ENCODE results near the gene CRYBG1. TPM values are rescaled to one million over a fixed set of nuclear protein-coding genes. Genes with fewer than 3 reads are reported as not detected.
"Not testable (repeated sequence)": the region's sequence is repeated elsewhere in the genome, so short reads cannot be mapped to it uniquely, and the experiment has no call there.

Gene CRYBG1
- total RNA-seq, 1 experiment from 2014 or later = 19.9 TPM

DNA sequence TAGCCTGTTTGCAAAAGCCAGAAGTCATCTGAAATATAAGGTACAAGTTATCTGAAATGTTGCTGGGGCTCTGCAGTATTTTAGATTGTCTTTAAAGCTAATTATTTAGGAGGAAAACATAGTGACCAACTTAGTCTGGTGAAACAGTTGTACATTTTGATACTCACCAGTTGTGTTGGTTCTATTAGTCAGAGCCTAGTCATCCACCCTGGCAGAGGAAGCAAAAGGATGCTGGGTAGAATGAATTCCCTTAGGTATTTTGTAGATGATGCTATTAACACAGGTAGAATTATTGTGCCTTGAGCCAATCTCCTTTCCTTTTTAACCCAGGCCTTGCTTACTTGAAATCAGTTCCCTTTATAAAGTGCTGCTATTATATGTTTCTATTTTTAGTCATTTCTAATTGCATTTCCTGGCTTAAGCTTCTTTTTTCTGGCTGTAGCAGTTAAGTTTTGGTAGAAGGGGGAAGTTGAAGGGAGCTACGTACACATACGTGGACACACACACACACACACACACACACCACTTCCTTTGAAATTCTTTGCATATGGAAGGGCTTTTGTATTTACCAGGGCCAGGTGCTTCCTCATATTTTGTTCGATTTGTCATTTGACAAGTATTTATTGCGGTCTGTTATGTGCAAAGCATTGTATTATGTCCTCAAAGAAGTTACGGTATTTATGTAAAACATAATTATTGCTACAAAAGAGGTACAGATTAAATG is 186.3 kb downstream of the CRYBG1 start:
- CTCF ChIA-PET = interaction anchor here (0.6 kb wide), 1 partner anchor 41 kb away, joined by 3 read pairs; no protein-coding TSS in a partner anchor
- peak; percentile 84 for ATAC-seq
- Histone ChIP-seq H3K9me2 (replicated peaks; ENCODE audit: low read length) (no peaks in the 10 kb centered on the region), H4K20me1 (ENCODE audit: low read length) (no peaks in the 10 kb centered on the region), H3K9ac (ENCODE audit: low read length) (peak overlapping the region; percentile 60), H3K4me1 (ENCODE audit: insufficient read depth, low read length) (peaks cover 38% of the 10 kb centered on the region), H3K27ac (ENCODE audit: low read length) (peak overlapping the region; percentile 97), H3F3A (ENCODE audit: low read length, unreplicated experiment) (peaks cover 11% of the 10 kb centered on the region), H2AFZ (ENCODE audit: low read length) (peak overlapping the region; percentile 42; the same call in 1 of the 2 replicates), H3K27me3 (ENCODE audit: low read length) (no peaks in the 10 kb centered on the region), H3K79me2 (ENCODE audit: low read length) (no peaks in the 10 kb centered on the region), H3K4me2 (ENCODE audit: low read length) (peak overlapping the region; percentile 74), H3K36me3 (ENCODE audit: low read depth, low read length) (peaks cover 25% of the 10 kb centered on the region), H3K9me3 (ENCODE audit: low read length) (no peaks in the 10 kb centered on the region), H3K4me3 (ENCODE audit: low read length) (peak overlapping the region; percentile 45)
- POLR2A ChIA-PET (ENCODE audit: unreplicated experiment) = no interaction called here
- intact Hi-C loops (cut with micrococcal nuclease) = no loop called here
- BruUV-seq (replicated peaks) = TSS peak; percentile 42
- TF ChIP-seq EZH2 (IDR thresholded peaks at IDR 0.05; ENCODE audit: low read length, unreplicated experiment) (no peak), EZH2phosphoT487 (IDR thresholded peaks at IDR 0.05; ENCODE audit: borderline replicate concordance, low read length) (no peak)
- TF ChIP-seq, protein P1, sequence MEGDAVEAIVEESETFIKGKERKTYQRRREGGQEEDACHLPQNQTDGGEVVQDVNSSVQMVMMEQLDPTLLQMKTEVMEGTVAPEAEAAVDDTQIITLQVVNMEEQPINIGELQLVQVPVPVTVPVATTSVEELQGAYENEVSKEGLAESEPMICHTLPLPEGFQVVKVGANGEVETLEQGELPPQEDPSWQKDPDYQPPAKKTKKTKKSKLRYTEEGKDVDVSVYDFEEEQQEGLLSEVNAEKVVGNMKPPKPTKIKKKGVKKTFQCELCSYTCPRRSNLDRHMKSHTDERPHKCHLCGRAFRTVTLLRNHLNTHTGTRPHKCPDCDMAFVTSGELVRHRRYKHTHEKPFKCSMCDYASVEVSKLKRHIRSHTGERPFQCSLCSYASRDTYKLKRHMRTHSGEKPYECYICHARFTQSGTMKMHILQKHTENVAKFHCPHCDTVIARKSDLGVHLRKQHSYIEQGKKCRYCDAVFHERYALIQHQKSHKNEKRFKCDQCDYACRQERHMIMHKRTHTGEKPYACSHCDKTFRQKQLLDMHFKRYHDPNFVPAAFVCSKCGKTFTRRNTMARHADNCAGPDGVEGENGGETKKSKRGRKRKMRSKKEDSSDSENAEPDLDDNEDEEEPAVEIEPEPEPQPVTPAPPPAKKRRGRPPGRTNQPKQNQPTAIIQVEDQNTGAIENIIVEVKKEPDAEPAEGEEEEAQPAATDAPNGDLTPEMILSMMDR (conservative IDR thresholded peaks at IDR 0.05; ENCODE audit: low read depth, low read length) = no peak
- peak; percentile 91 for DNase-seq

DNA sequence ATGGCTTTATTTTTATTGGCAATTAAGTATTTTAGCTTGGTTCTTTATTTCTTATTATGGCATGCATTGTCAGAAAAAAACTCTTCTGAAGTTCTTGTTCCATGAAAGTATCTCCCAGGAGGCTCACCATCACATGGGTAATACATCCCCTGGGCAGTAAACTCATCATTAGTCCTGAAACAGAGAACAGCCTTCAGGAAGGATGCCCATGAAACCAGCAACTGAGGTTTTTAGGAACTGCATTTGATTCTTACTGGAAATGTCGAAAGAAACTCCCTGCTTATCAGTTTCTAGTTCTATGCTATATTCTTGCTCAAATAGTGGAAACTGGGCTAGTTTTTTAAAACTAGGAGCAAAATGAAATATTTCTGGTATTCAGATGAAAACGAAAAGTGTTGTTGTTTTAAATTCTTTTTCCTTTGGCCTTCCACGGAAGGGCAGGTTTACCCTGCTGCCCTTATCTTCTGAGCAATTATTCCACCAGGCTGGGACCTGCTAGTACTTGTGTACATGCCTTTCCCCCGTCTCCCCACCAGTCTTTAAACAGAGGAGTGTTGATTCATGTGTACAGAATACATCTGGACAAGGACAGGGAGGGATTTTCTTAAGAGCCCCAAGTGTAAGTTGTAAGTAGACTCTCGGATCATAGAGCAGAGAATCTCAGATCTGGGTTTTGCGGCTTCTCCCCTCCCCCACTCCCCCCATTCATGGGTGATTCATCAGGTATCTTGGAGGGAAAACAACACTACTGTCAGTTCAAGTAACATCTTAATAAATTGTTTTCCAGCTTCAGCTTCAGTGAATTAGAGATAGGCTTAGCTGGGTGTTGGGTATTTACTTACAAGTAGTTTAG is 187.3 kb downstream of the CRYBG1 start:
- Histone ChIP-seq H3K4me1 (ENCODE audit: insufficient read depth, low read length) (peaks cover 38% of the 10 kb centered on the region), H3K27me3 (ENCODE audit: low read length) (no peaks in the 10 kb centered on the region), H3K36me3 (ENCODE audit: low read depth, low read length) (peaks cover 27% of the 10 kb centered on the region), H4K20me1 (ENCODE audit: low read length) (no peaks in the 10 kb centered on the region), H3F3A (ENCODE audit: low read length, unreplicated experiment) (peaks cover 11% of the 10 kb centered on the region), H3K79me2 (ENCODE audit: low read length) (no peaks in the 10 kb centered on the region), H3K4me3 (ENCODE audit: low read length) (peak overlapping the region; percentile 45; the same call in 1 of the 2 replicates), H3K27ac (ENCODE audit: low read length) (peak overlapping the region; percentile 97), H2AFZ (ENCODE audit: low read length) (no peak overlapping the region), H3K4me2 (ENCODE audit: low read length) (peak overlapping the region; percentile 74), H3K9me2 (replicated peaks; ENCODE audit: low read length) (no peaks in the 10 kb centered on the region), H3K9me3 (ENCODE audit: low read length) (no peaks in the 10 kb centered on the region), H3K9ac (ENCODE audit: low read length) (peak overlapping the region; percentile 37; the same call in 1 of the 2 replicates)
- no peak for TF ChIP-seq EZH2phosphoT487 (IDR thresholded peaks at IDR 0.05; ENCODE audit: borderline replicate concordance, low read length)
- TF ChIP-seq EZH2 (IDR thresholded peaks at IDR 0.05; ENCODE audit: low read length, unreplicated experiment) = no peak
- TF ChIP-seq, protein P1 (conservative IDR thresholded peaks at IDR 0.05; ENCODE audit: low read depth, low read length) = no peak
- CTCF ChIA-PET = no interaction called here
- intact Hi-C loops (cut with micrococcal nuclease) = no loop called here
- ATAC-seq = peak; percentile 29
- DNase-seq = peak; percentile 69
- POLR2A ChIA-PET (ENCODE audit: unreplicated experiment) = no interaction called here
- TSS peak; percentile 39 for BruUV-seq (replicated peaks)

DNA sequence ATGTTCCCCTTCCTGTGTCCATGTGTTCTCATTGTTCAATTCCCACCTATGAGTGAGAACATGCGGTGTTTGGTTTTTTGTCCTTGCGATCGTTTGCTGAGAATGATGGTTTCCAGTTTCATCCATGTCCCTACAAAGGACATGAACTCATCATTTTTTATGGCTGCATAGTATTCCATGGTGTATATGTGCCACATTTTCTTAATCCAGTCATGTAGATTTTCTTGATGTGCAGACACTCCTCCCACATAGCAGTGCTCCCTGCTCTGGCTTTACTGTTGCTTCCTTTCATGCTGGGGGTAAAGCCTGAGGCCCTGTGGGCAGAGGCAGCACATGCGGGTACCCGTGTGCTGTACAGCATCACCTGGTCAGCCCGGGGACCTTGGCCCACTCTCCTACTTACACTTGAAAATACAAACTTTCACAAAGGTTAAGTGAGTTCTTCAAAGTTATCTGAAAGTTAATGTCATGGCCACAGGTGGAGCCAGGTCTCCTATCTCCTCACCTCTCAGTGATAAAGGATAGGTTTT is 188.5 kb downstream of the CRYBG1 start:
- H3K79me2 ChIP-seq (ENCODE audit: low read length); DNase-seq; H3K27ac ChIP-seq (ENCODE audit: low read length); H3K9me3 ChIP-seq (ENCODE audit: low read length); CTCF ChIA-PET; H3K9me2 ChIP-seq (replicated peaks; ENCODE audit: low read length); POLR2A ChIA-PET (ENCODE audit: unreplicated experiment); H3K4me2 ChIP-seq (ENCODE audit: low read length); H3K9ac ChIP-seq (ENCODE audit: low read length); H3K27me3 ChIP-seq (ENCODE audit: low read length); H3K4me3 ChIP-seq (ENCODE audit: low read length); H2AFZ ChIP-seq (ENCODE audit: low read length); BruUV-seq (replicated peaks); ATAC-seq; intact Hi-C loops (cut with micrococcal nuclease); H4K20me1 ChIP-seq (ENCODE audit: low read length): not testable (repeated sequence)
- H3F3A ChIP-seq (ENCODE audit: low read length, unreplicated experiment) = peaks cover 11% of the 10 kb centered on the region
- peaks cover 38% of the 10 kb centered on the region for H3K4me1 ChIP-seq (ENCODE audit: insufficient read depth, low read length)
- H3K36me3 ChIP-seq (ENCODE audit: low read depth, low read length) = peaks cover 28% of the 10 kb centered on the region

Measured in PC-3 (cell line).